Activated CD8-positive, alpha-beta memory T cell treated with anti-CD3 and anti-CD28 coated beads, Interleukin-2, amount 50 U/mL, for 48 hours (primary cell): Measurements from ENCODE around the gene PLCXD1.
A peak's percentile ranks its signal among the peaks of the same experiment; 100 is the strongest.
"Not testable (repeated sequence)": the region's sequence is repeated elsewhere in the genome, so short reads cannot be mapped to it uniquely, and the experiment has no call there.

Source experiments
- DNase-seq: peaks from one replicate; pipeline ENCODE4 v3.0.0-alpha.2; 2020

The PLCXD1 gene, protein sequence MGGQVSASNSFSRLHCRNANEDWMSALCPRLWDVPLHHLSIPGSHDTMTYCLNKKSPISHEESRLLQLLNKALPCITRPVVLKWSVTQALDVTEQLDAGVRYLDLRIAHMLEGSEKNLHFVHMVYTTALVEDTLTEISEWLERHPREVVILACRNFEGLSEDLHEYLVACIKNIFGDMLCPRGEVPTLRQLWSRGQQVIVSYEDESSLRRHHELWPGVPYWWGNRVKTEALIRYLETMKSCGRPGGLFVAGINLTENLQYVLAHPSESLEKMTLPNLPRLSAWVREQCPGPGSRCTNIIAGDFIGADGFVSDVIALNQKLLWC

DNA sequence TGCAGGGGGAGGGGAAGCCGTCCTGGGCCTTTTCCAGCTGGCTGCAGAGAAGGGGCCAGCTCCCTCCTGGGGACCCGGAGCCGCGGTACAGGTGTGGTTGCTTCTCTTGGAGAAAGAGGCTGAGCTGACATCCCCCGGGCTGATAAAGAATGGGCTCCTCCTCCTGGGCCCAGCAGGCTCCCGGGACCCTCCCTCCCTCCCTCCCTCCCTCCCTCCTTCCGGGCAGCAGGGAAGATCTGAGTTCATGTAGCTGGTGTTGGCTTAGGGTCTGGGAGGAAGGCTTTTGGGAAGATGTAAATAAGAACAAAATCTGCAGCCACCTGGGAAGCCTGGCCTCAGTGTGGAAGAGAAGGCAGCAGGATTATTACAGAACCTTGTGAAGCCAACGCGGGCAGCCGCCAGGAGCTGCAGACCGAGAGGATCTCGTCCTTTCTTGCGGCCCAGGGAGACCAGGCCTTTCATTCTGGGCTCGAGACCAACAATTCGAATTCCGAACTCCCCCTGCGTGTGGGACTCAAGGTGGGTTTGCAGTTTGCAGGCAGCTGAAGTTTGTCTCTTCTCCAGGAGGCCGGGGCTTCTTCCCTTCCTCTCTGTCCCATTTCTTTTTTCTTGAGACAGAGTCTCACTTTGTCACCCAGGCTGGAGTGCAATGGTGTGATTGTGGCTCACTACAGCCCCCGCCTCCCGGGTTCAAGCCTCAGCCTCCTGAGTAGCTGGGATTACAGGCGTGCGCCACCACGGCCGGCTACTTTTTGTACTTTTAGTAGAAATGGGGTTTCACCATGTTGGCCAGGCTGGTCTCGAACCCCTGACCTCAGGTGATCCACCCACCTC is at the start of gene PLCXD1:
TSS of gene PLCXD1 (plus strand) at position 216 of the 834 bp plus-strand sequence. CDS start 2,807 bp downstream, outside the sequence.
- no peak for DNase-seq

DNA sequence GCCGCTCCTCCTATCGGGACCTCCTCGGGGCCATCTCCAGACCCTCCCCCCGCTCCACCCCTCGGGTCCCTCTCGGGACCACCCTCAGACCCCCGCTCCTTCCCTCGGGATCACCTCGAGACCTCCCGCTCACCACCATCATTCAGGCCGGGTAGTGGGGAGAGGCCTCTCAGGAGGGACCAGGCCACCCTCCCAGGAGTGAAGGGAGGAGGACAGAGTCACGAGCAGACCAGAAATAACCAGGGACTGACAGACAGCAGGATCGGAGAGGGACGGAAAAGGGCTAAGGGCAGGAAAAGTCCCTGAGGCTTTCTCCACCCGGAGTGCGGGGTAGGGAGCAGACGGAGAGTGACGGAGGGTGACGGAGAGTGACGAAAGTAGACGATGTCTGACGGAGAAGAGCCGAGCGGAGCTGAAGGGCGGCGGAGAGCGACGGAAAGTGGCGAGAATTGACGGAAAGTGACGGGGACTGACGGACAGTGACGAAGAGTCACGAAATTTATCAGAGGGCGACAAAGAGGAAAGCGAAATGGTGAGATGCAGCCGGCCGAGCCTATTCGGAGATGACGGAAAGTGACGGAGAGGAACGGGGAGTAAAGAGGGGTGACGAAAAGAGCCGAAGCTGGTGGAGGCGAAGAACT is 49.4 kb upstream of the PLCXD1 start:
- not testable (repeated sequence) for DNase-seq

DNA sequence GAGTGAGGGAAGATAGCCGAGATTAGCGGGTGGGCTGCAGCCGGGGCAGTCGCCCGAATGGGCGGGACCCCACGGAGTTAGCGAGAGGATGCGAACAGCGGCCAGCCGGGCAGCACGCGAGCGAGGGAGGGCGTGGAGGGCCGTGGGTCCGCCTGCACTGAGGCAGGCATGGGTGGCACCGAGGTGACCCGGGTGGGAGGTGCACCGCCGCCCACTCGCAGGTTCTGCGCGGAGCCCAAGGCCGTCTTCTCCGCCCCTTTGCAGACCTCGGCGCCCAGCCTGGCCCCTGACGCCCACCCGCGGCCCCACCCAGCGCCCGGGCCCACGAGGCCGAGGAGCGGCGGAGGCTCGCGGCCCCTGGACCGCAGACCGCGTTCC is 48.9 kb upstream of the PLCXD1 start:
- DNase-seq, result not testable (repeated sequence)

DNA sequence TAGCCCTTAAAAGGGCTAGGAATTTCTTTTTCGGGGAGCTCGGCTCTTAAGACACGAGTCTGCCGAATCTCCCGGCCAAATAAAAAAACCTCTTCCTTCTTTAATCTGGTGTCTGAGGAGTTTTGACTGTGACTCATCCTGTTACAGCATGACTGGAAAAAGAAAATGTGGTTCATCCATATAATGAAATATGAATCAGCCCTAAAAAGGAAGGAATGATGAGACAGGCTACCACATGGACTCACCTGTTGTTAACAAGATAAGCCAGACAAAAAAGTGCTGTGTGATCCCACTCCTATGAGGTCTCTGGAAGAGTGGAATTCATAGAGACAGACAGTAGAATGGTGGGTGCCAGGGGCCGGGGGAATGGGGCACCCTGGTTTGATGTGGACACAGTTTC is 45.0 kb upstream of the PLCXD1 start:
- DNase-seq, result not testable (repeated sequence)

DNA sequence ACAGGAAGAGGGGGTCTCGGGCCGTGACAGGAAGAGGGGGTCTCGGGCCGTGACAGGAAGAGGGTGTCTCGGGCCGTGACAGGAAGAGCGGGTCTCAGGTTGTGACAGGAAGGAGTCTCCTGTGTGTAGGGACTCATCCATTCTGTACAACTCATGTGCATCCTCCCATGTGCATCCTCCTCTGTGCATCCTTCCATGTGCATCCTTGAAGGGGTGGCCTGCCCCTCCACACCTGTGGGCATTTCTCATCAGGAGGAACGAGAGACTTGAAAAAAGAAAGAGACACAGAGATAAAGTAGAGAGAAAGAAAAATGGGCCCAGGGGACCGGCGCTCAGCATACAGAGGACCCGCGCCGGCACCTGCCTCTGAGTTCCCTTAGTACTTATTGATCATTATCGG is 30.2 kb upstream of the PLCXD1 start:
- DNase-seq, result peak; percentile 58

DNA sequence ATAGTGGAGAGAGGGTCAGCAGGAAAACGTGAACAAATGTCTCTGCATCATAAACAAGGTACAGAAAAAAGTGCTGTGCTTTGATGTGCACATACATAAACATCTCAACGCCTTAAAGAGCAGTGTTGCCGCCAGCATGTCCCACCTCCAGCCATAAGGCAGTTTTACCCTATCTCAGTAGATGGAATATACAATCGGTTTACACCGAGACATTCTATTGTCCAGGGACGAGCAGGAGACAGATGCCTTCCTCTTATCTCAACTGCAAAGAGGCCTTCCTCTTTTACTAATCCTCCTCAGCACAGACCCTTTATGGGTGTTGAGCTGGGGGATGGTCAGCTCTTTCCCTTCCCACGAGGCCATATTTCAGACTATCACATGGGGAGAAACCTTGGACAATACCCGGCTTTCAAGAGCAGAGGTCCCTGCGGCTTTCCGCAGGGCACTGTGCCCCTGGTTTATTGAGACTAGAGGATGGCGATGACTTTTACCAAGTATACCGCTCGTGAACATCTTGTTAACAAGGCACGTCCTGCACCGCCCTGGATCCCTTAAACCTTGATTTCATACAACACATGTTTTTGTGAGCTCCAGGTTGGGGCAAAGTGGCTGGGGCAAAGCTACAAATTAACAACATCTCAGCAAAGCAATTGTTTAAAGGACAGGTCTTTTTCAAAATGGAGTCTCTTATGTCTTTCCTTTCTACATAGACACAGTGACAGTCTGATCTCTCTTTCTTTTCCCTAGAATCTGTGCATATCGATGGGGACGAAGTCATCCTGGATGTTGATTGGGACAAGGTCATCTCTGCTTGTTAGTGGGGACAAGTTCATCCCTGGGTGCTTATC is 29.6 kb upstream of the PLCXD1 start:
- DNase-seq, result not testable (repeated sequence)

DNA sequence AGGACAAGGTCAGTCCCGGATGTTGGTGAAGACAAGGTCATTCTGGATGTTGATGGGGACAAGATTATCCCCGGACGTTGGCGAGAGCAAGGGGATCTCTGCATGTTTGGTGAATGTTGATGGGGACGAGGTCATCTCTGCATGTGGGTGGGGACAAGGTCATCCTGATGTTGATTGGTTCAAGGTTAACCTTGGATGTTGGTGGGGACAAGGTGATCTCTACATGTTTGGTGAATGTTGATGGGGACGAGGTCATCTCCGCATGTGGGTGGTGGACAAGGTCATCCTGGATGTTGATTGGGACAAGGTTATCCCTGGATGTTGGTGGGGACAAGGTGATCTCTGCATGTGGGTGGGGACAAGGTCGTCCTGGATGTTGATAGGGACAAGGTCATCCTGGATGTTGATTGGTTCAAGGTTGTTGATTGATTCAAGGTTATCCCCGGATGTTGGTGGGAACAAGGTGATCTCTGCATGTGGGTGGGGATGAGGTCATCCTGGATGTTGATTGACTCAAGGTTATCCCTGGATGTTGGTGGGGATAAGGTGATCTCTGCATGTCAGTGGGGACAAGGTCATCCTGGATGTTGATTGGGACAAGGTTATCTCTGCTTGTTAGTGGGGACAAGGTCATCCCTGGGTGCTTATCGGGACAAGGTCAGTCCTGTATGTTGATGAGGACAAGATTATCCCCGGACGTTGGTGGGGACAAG is 28.8 kb upstream of the PLCXD1 start:
- peak; percentile 41 for DNase-seq

DNA sequence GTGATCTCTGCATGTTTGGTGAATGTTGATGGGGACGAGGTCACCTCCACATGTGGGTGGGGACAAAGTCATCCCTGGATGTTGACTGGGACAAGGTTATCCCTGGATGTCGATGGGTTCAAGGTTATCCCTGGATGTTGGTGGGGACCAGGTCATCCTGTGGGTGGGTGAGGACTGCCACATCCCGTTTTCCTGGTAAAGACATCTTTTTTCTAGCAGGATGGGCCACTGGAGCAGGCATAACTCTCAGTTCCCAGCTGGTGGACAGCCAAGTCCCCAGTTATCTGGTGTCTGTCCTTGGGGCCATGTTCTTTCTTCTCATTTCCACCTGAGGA is 28.3 kb upstream of the PLCXD1 start:
- DNase-seq, result no peak

DNA sequence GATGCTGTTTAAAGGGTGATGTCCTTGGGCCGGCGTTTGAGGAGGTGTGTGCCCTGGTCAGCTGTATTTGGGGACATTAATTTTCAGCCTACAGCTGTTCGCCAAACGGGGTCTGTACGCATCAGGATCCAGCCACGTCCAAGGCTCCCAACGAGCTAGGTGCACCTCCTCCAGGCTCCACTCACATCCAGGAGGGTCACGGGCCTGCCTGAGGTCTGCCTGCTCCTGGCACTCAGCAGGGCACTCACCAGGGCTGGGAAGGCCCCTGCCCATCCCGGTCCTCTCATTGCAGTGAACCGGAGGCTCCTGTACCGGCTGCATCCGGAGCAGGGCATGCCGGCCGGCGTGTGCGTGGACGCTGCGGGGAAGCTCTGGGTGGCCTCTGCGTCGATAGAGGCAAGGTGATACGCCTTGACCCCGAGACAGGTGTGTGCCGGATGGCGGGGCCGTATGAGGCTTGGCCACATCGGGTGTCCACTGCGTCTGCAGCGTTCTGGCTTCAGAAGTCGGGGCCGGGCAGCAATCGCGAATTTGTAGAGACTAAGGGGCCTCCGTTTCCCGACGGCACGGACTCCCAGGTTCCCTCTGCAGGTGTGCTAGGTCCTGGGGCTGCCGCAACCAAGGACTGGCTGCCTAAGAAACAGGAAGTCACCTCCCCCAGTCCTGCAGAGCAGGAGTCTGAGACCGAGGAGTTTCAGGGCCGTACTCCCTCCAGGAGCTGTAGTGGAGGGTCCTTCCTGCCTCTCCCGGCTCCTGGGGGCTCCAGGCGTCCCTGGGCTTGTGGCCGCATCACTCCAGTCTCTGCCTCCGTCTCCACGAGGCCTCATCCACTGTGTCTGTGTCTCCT is 27.5 kb upstream of the PLCXD1 start:
- peak; percentile 41 for DNase-seq

DNA sequence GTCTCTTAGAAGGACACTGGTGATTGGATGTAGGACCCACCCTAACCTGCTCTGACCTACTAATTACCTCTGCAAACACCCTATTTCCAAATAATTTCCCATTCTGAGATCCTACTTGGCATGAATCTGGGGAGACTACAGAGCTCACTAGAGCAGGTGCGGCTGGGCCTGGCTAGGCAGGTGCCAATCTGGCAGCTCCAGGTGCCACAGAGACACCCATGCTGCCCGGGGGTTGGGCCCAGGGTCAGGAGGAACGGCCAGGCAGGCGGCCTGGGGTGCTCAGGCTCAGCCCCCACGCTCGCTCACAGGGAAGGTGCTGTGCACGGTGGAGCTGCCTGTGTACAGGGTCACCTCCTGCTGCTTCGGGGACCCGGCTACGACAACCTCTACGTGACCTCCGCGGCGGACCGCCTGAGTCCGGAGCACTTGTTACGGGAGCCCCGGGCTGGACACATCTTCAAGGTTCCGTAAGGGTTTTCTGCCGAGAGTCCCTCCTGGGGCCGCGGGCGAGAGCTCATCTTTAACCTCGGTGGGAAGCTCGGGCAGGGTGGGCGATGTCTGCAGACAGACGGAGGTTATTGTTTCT is 26.5 kb upstream of the PLCXD1 start:
- DNase-seq, result peak; percentile 45

DNA sequence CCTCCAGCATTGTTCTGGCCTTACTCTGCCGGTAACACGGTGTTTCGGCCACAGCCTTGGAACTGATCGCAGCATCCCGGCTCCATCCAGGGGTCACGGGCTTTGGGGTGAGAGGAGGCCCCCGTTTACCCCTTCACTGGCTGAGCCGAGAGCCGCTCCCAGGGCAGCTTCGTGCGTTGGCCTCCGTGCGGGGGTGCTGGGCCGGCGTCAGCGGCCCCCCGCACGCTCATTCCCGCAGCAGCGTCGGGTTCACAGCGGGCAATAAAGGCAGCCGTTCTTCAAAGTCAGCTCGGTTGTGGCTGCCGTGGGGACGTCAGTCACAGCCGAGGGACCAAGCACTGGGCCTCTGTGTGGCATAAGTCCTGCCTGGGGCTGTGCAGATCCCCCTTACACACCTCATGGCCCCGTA is 25.3 kb upstream of the PLCXD1 start:
- no peak for DNase-seq

DNA sequence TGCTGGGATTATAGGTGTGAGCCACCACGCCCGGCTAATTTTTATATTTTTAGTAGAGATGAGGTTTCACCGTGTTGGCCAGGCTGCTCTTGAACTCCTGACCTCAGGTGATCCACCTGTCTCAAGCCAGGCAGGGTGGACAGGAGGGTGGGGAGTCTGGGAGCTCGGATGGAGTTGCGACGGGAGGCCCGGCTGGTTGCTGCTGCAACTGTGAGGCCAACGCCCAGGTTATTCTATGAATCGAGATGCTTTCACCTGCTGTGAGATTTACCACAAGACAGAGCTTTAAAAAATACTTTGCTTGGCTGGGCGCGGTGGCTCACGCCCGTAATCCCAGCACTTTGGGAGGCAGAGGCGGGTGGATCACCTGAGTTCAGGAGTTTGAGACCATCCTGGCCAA is 24.1 kb upstream of the PLCXD1 start:
- peak; percentile 36 for DNase-seq

DNA sequence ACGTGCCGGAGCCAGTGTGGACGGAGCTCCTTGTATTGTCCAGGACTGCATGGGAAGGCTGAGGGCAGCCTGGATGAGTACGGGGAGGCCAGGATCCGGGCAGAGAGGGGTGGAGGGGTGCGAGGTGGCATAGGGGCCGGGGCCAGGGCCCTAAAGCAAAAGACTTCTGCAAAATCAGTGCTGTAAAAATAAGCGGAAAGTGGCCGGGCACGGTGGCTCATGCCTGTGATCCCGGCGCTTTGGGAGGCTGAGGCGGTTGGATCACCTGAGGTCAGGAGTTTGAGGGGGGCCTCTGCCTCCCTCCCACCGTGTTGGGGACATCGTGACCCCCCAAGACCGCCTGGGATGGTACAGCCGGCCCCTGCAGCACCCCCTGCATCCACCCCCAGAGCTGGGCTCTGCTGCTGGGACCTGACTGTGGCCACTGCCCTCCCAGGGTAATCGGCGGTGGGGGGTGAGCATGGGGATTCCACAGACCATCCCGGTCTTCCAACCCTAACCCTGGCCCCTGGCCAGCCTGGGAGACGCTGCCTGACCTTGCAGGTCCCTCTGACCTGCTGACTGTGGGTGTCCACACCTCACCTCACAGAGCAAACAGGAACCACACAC is 23.4 kb upstream of the PLCXD1 start:
- no peak for DNase-seq

DNA sequence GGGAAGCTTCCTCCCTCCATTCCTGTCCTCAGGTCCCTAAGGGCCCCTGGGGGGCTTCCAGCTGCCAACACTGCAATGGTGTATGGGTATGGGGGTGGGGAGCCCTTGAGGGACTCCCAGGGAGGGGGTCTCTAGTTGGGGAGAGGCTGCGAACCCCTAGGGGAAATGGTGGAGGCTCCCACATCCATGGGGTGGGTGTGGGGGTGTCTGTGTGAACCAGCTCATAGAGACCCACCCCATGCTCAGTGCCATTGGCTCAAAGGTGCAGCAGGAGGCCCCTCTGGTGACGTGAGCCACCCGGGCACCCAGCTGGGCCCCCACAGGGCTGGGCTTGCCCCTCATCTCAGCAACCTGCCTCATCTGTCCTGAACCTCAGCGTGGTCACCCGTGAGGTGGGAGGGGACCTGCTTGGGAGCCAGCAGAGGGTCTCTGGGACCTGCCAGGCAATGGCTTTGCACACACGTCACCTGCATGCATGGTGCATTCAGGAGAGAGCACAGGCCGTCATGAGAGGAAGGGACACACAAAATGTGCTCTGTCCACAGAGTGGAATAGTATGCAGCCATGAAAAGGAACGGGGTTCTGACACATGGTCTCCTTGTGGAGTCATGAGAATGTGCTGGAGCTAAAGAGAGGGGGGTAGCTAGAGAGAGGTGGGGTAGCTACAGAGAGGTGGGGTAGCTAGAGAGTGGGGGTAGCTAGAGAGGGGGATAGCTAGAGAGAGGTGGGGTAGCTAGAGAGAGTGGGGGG is 22.7 kb upstream of the PLCXD1 start:
- DNase-seq, result peak; percentile 37

DNA sequence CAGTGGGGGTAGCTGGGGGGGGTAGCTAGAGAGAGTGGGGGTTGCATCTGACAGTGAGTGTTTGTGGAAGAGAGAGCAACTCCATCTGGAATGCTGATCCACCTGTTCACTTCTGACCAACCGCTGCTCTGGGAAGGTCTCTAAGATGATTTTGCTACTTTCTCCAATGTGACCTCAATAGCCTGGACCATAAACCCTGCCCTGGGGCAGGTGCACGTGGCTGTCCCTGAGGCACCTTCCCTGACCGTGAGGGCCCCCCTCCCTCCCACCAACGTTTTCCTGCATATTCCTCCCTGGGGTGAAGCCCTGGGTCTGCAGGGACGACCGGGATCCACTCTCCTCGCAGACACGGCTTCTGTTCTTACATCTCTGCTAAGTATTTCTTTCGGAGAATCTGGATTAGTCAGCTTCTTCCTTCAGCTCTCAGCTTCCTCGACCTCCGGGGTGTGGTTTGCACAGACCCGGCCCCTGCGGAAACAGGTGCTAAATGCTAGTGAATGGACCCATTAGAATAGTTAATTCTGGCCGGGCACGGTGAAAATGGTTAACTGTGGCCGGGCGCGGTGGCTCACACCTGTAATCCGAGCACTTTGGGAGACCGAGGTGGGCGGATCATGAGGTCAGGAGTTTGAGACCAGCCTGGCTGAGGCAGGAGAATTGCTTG is 21.4 kb upstream of the PLCXD1 start:
- peak; percentile 49 for DNase-seq

DNA sequence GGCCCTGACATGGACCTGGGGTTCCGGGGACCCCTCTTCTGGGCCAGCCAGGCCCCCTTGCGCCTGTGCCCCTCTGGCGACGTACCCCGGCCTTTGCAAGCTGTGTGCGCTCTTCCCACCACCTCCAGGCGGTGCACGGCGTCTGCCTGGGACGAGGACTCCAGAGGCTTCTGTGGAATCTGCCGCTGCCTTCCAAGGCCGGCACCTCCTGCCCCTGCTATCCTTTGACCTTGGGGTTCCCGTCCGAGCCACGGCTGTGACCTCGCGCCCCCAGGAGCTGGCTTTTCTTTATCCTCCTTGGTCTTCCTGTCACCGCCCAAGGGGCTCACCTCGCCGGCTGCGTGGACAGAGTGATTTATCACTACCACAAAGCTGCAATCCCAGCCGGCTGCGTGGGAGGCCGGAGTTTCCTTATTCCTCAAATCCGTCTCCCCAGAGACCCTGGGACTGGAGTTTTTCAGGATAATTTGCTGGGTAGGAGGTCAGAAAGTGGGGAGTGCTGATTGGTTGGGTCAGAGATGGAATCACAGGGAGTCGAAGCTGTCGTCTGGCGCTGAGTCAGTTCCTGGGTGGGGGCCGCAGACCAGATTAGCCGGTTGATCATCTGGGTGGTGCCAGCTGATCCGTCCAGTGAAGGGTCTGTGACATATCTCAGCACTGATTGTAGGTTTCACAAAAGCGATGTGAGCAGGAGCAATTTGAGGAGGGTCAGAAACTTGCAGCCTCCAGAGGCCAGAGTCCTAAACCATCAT is 19.8 kb upstream of the PLCXD1 start:
- no peak for DNase-seq

DNA sequence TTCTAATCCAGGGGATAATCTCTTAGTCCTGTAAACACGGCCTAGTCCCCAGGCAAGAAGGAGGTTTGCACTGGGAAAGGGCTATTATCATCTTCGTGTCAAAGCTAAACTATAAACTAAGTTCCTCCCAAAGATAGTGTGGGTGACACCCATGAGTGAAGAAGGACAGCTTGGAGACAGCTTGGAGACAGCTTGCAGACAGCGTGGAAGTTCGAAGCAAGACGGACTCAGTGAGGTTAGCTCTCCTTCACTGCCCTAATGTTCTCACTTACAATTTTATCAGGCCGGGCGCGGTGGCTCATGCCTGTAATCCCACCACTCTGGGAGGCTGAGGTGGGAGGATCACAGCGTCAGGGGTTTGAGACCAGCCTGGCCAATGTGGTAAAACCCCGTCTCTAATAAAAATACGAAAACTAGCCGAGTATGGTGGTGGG is 19.2 kb upstream of the PLCXD1 start:
- no peak for DNase-seq

DNA sequence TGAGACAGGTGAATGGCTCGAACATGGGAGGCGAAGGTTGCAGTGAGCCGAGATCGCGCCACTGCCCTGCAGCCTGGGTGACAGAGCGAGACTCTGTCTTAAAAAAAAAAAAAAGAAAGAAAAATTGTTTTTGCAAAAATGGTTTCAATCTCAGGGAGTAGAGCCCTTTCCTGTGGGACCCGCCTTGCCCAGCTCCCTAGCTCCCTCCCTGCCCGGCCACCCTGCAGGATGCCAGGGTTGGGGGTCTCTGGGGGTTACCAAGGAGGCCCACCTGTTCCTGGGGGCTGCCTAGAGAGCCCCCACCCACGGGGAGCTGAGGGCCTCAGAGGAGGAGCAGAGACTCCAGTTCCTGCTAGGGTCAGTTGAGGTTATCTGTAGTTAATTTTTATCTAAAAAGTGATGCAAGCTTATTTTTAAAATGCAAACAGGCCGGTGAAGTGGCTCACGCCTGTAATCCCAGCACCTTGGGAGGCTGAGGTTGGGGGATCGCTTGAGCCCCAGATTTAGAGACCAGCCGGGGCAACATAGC is 18.7 kb upstream of the PLCXD1 start:
- DNase-seq, result no peak
